Tibial artery (tissue), 4 donors: Measurements from ENCODE around the gene PLD5.
"Not testable (repeated sequence)": the region's sequence is repeated elsewhere in the genome, so short reads cannot be mapped to it uniquely, and the experiment has no call there.

Experiments
- DNase-seq, 2 donors: peaks; one replicate each; pipeline ENCODE4 v3.0.0-alpha.2; 2019
- H3K27ac ChIP-seq, 2 donors: fragments of 200-600 bp; sonication (generic) in 1 of 2; 1 replicate in 1 of 2; 2 replicates in 1 of 2; pipeline ENCODE4 v1.5.1; 2018 to 2019; ENCODE audit warnings: mild to moderate bottlenecking in 1 of 2
- H3K27me3 ChIP-seq, 2 donors: fragments of 200-600 bp; sonication (generic) in 1 of 2; one replicate each; pipeline versions ENCODE4 v1.5.1 to v1.6.0; 2016 to 2019
- H3K36me3 ChIP-seq, 3 donors: fragments of 200-600 bp; sonication (generic) in 2 of 3; one replicate each; pipeline ENCODE4 v1.5.1; 2016 to 2019; ENCODE audit warnings: mild to moderate bottlenecking in 2 of 3
- H3K4me1 ChIP-seq, 4 donors: fragments of 200-600 bp; sonication (generic) in 2 of 4; 1 replicate in 3 of 4; 2 replicates in 1 of 4; pipeline ENCODE4 v1.5.1; 2016 to 2019
- H3K4me3 ChIP-seq, 2 donors: fragments of 200-600 bp; sonication (generic) in 1 of 2; 1 replicate in 1 of 2; 2 replicates in 1 of 2; pipeline ENCODE4 v1.5.1; 2018 to 2019; ENCODE audit warnings: mild to moderate bottlenecking in 2 of 2
- H3K9me3 ChIP-seq, 3 donors: fragments of 200-600 bp; sonication (generic) in 1 of 3; one replicate each; pipeline ENCODE4 v1.5.1; 2016 to 2019
- CTCF ChIP-seq, 2 experiments: fragments of 200-600 bp in 1 of 2; fragments of 450-650 bp in 1 of 2; IDR thresholded peaks; one replicate each; pipeline ENCODE4 v1.5.1; 2017 to 2019; ENCODE audit warnings: antibody characterized with exemption in 2 of 2, mild to moderate bottlenecking in 1 of 2, moderate library complexity in 1 of 2
- intact Hi-C: fragments of 100-400 bp; cut with DNase I; formaldehyde crosslinking; loops from one replicate; pipeline ENCODE4 v1.15.0; 2023; ENCODE audit warnings: low total_unique reads

Gene PLD5

GRCh38 chr1:242276769-242277168 is 247.7 kb downstream of the PLD5 start:
- DNase-seq, intact Hi-C loops, H3K27me3 ChIP-seq: not testable (repeated sequence)

GRCh38 chr1:242267004-242267403 is 257.5 kb downstream of the PLD5 start:
- H3K4me1 ChIP-seq, DNase-seq, H3K27ac ChIP-seq, intact Hi-C loops, H3K27me3 ChIP-seq, H3K4me3 ChIP-seq, H3K9me3 ChIP-seq, H3K36me3 ChIP-seq: not testable (repeated sequence)

More at GRCh38 chr1:242276769-242277168, 247.7 kb downstream of the PLD5 start:
- not testable (repeated sequence) for H3K4me1 ChIP-seq, H3K36me3 ChIP-seq, H3K27ac ChIP-seq, H3K9me3 ChIP-seq, H3K4me3 ChIP-seq

GRCh38 chr1:242264419-242264818 is 260.1 kb downstream of the PLD5 start:
- H3K27ac ChIP-seq, H3K9me3 ChIP-seq, H3K36me3 ChIP-seq, intact Hi-C loops, H3K4me1 ChIP-seq, DNase-seq, H3K27me3 ChIP-seq, H3K4me3 ChIP-seq: not testable (repeated sequence)

GRCh38 chr1:242245255-242245654 is 279.2 kb downstream of the PLD5 start:
- Histone ChIP-seq H3K27ac (no peak overlapping the region), H3K36me3 (no peaks in the 10 kb centered on the region), H3K9me3 (no peaks in the 10 kb centered on the region), H3K27me3 (no peaks in the 10 kb centered on the region), H3K4me3 (no peak overlapping the region), H3K4me1 (no peaks in the 10 kb centered on the region)
- no peak for TF ChIP-seq CTCF (IDR thresholded peaks at IDR 0.05)
- DNase-seq: no peak
- intact Hi-C loops: no loop called here

- Histone ChIP-seq H3K36me3 (no peaks in the 10 kb centered on the region), H3K27ac (no peak overlapping the region), H3K4me1 (no peaks in the 10 kb centered on the region), H3K27me3 (no peaks in the 10 kb centered on the region), H3K4me3 (no peak overlapping the region), H3K9me3 (no peaks in the 10 kb centered on the region)
- intact Hi-C loops: no loop called here
- DNase-seq: no peak
- no peak for TF ChIP-seq CTCF (IDR thresholded peaks at IDR 0.05)
Measured at GRCh38 chr1:242243472-242243871, 281.0 kb downstream of the PLD5 start.

- no peaks in the 10 kb centered on the region for H3K27me3 ChIP-seq
- no peak for TF ChIP-seq CTCF (IDR thresholded peaks at IDR 0.05)
- no peaks in the 10 kb centered on the region for H3K4me1 ChIP-seq
- intact Hi-C loops: no loop called here
- no peak overlapping the region for H3K4me3 ChIP-seq
- no peaks in the 10 kb centered on the region for H3K36me3 ChIP-seq
- DNase-seq: no peak
- H3K9me3 ChIP-seq: no peaks in the 10 kb centered on the region
- no peak overlapping the region for H3K27ac ChIP-seq
Measured at GRCh38 chr1:242242983-242243382, 281.5 kb downstream of the PLD5 start.

- no peak for TF ChIP-seq CTCF (IDR thresholded peaks at IDR 0.05)
- Histone ChIP-seq H3K27ac (no peak overlapping the region), H3K9me3 (no peaks in the 10 kb centered on the region), H3K27me3 (no peaks in the 10 kb centered on the region), H3K4me1 (no peaks in the 10 kb centered on the region), H3K4me3 (no peak overlapping the region), H3K36me3 (no peaks in the 10 kb centered on the region)
- intact Hi-C loops: no loop called here
- no peak for DNase-seq
Measured at GRCh38 chr1:242241936-242242335, 282.6 kb downstream of the PLD5 start.
